NCI-H1417 (cell line): ENCODE measurements around the gene DLG1.

Experiments used
- DNase-seq, 3 experiments: peaks; one replicate each; lab custom pipeline; 2025; lab: John Stamatoyannopoulos, UW

The DLG1 gene

GRCh38 chr3:196998966-196999760, 299.2 kb downstream of the DLG1 start:
- DNase-seq: no peak

- DNase-seq: no peak
Measured at GRCh38 chr3:196997311-196997710, 301.1 kb downstream of the DLG1 start.

GRCh38 chr3:196996454-196997265, 301.8 kb downstream of the DLG1 start:
- DNase-seq: peak in 1 of 3 experiments; percentile 73

GRCh38 chr3:196995646-196996355, 302.6 kb downstream of the DLG1 start:
- DNase-seq: peak in 1 of 3 experiments; percentile 78

GRCh38 chr3:196995027-196995426, 303.4 kb downstream of the DLG1 start:
- no peak for DNase-seq

- no peak for DNase-seq
Measured at GRCh38 chr3:196994056-196994455, 304.4 kb downstream of the DLG1 start.
